Activated T-cell treated with anti-CD3 and anti-CD28 coated beads, Interleukin-2, amount 50 U/mL, for 4 hours (primary cell): ENCODE results near the gene MSH5. TPM values are rescaled to one million over a fixed set of nuclear protein-coding genes. Genes with fewer than 3 reads are reported as not detected.
A peak's percentile ranks its signal among the peaks of the same experiment; 100 is the strongest.
"Not testable (repeated sequence)": the region's sequence is repeated elsewhere in the genome, so short reads cannot be mapped to it uniquely, and the experiment has no call there.

Experiments used
- ATAC-seq, 2 donors: fragments of 200-7000 bp; cut with Tn5 transposase; one replicate each; pipeline ENCODE4 v1.10.0; 2021
- DNase-seq: peaks from one replicate; pipeline ENCODE4 v3.0.0-alpha.2; 2020
- H3K27me3 Mint-ChIP-seq: one replicate; pipeline ENCODE4 v1.8.0; 2021; ENCODE audit warnings: low read depth, mixed read lengths
- H3K36me3 Mint-ChIP-seq: one replicate; pipeline ENCODE4 v1.8.0; 2022; ENCODE audit warnings: mixed read lengths; ENCODE audit not compliant: insufficient read depth
- H3K4me1 Mint-ChIP-seq: one replicate; pipeline ENCODE4 v1.8.0; 2021; ENCODE audit warnings: low read depth, mixed read lengths
- H3K4me3 Mint-ChIP-seq: one replicate; pipeline ENCODE4 v1.8.0; 2021; ENCODE audit warnings: mild to moderate bottlenecking, moderate library complexity, mixed read lengths
- H3K9me3 Mint-ChIP-seq: one replicate; pipeline ENCODE4 v1.8.0; 2021; ENCODE audit warnings: mixed read lengths
- total RNA-seq, 3 donors: library from RNA; stranded (reverse); gene quantifications; one replicate each; pipeline ENCODE4 v1.2.1, GENCODE V29; 2021

MSH5 gene
- total RNA-seq, 3 donors from 2014 or later = 30.9 to 35.4 (median 34.3) TPM

- ATAC-seq (no peak), DNase-seq (no peak)
- H3K9me3 Mint-ChIP-seq = no peaks in the 10 kb centered on the region
- H3K4me3 Mint-ChIP-seq = peak overlapping the region; percentile 67
- peaks cover 5% of the 10 kb centered on the region for H3K36me3 Mint-ChIP-seq
- no peaks in the 10 kb centered on the region for H3K27me3 Mint-ChIP-seq
- H3K4me1 Mint-ChIP-seq = peaks cover 35% of the 10 kb centered on the region
Observed at GRCh38 chr6:31796993-31797385, 57.2 kb downstream of the MSH5 start.

- H3K27me3 Mint-ChIP-seq = no peaks in the 10 kb centered on the region
- peaks cover 5% of the 10 kb centered on the region for H3K36me3 Mint-ChIP-seq
- no peak for DNase-seq
- no peak for ATAC-seq
- no peaks in the 10 kb centered on the region for H3K9me3 Mint-ChIP-seq
- peak overlapping the region; percentile 37 for H3K4me3 Mint-ChIP-seq
- peaks cover 35% of the 10 kb centered on the region for H3K4me1 Mint-ChIP-seq
Observed at GRCh38 chr6:31797588-31797987, 57.8 kb downstream of the MSH5 start.

GRCh38 chr6:31799781-31800180 is 60.0 kb downstream of the MSH5 start:
- H3K4me1 Mint-ChIP-seq = peaks cover 30% of the 10 kb centered on the region
- no peak for ATAC-seq

DNA sequence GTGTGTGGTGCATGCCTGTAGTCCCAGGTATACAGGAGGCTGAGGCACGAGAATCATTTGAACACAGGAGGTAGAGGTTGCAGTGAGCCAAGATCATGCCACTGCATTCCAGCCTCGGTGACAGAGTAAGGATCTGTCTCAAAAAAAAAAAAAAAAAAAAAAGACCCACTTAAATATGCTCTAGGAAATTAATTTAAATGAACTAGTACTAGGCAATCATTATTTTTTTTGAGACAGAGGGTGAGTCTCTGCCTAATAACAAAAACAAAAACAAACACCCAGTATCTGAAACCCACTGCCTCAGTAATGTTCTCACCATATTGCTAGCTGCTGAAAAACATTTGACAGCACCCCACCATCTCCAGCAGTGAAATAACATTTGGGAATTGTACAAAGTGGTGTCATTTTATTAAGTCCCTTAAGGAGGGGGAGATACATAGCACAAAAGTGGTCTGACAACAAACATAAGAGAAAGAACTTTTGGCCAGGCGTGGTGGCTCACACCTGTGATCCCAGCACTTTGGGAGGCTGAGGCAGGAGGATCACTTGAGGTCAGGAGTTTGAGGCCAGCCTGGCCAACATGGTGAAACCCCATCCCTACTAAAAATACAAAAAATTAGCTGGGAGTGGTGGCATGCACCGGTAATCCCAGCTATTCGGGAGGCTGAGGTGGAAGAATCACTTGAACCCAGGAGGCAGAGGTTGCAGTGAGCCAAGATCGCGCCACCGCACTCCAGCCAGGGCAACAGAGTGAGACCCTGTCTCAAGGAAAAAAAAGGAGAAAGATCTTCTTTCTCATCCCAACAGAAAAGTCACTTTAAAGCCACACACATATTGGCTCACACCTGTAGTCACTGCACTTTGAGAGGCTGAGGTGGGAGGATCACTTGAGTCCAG is 61.5 kb downstream of the MSH5 start:
- peaks cover 33% of the 10 kb centered on the region for H3K4me1 Mint-ChIP-seq
- ATAC-seq, DNase-seq, H3K4me3 Mint-ChIP-seq, H3K27me3 Mint-ChIP-seq, H3K36me3 Mint-ChIP-seq, H3K9me3 Mint-ChIP-seq: not testable (repeated sequence)

More at GRCh38 chr6:31799781-31800180, 60.0 kb downstream of the MSH5 start:
- Mint-ChIP-seq H3K4me3 (no peak overlapping the region), H3K36me3 (peaks cover 9% of the 10 kb centered on the region), H3K9me3 (no peaks in the 10 kb centered on the region), H3K27me3 (no peaks in the 10 kb centered on the region)
- no peak for DNase-seq

DNA sequence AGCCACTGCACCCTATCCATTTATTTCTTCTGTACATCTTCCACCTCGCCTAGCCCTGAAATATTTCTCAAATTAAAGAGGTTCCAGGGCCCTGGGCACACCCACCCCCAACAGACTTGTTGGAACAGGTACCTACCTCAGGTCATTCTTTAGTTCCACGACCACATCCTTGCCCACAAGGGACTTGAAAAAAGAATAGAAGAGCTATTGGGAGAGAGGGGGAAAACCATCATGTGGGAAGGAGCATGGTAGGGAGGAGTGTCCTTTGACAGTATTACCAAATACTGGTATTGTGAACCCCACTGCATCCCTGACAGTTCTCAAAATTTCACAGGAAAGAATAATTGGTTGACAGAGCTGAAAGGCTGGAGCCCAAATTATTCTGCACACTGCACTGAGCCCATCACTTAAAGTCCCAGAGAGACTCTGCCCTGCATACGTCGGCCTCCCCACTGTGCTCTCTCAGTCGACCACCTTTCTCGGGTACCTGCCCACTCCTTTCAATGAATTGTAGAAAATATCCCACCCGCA is 66.2 kb downstream of the MSH5 start:
- Mint-ChIP-seq H3K9me3 (no peaks in the 10 kb centered on the region), H3K27me3 (no peaks in the 10 kb centered on the region), H3K36me3 (peaks cover 15% of the 10 kb centered on the region), H3K4me1 (peaks cover 24% of the 10 kb centered on the region), H3K4me3 (peak overlapping the region; percentile 98)
- no peak for DNase-seq
- peak; percentile 19 to 22 for ATAC-seq

DNA sequence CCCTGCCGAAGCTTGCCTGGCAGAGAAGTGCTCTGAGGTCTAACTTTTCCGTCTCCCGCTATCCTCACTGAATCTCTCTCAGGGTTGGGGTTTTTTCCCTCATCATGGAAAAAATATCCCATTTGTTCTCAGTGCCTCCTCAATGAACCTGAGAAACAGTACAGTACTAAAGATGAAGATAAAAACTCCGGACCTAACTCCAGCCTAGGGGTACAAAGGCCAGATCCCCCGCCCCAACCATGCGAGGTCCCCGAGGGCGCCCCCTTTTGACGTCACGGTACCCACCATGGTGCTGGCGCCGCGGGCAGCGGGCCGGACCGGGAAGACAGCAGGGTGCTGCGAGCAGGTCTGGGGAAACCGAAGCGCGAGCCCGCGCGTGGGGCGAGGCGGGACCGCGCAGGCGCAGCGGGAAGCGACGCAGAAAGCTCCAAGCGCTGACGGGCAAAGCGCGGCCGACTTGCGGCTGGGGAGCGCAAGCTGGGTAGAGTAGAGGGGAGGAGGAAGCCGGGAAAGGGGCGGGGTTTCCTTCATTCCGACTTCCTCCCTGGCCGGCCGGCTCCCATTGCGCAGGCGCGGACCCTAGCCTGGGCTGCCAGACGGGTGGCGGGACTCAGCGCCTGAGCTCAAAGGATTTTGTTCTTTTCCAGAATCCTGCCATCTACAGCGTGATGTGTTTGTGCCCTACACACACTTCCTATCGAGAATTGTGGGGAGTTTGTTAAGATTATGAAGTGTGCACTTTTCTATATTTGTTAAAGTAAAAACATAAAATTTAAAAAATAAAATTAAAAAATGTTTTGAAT is 66.9 kb downstream of the MSH5 start, which contains the start of gene LSM2:
Gene LSM2 (minus strand): TSS at position 497 of the 803 bp plus-strand sequence. CDS start 209 bp downstream, at position 288.
- no peaks in the 10 kb centered on the region for H3K9me3 Mint-ChIP-seq
- peak within 1 kb of the TSS; percentile 98 for H3K4me3 Mint-ChIP-seq
- DNase-seq (peak; percentile 97), ATAC-seq (peak; percentile 99)
- peaks cover 29% of the 10 kb centered on the region for H3K4me1 Mint-ChIP-seq
- no peaks in the 10 kb centered on the region for H3K27me3 Mint-ChIP-seq
- peaks cover 18% of the 10 kb centered on the region for H3K36me3 Mint-ChIP-seq

DNA sequence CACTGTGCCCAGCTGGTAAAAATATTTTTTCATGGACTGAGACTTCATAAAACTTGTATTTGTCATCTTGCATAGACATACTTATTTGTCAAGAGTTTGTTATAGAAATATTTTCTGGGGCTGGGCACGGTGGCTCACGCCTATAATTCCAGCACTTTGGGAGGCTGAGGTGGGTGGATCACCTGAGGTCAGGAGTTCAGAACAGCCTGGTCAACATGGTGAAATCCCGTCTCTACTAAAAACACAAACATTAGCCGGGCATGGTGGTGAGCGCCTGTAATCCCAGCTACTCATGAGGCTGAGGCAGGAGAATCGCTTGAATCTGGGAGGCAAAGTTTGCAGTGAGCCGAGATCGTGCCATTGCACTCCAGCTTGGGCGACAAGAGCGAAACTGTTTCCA is 68.8 kb downstream of the MSH5 start:
- Mint-ChIP-seq H3K36me3 (peaks cover 12% of the 10 kb centered on the region), H3K4me1 (peaks cover 43% of the 10 kb centered on the region)
- not testable (repeated sequence) for ATAC-seq, H3K9me3 Mint-ChIP-seq, DNase-seq, H3K27me3 Mint-ChIP-seq, H3K4me3 Mint-ChIP-seq

DNA sequence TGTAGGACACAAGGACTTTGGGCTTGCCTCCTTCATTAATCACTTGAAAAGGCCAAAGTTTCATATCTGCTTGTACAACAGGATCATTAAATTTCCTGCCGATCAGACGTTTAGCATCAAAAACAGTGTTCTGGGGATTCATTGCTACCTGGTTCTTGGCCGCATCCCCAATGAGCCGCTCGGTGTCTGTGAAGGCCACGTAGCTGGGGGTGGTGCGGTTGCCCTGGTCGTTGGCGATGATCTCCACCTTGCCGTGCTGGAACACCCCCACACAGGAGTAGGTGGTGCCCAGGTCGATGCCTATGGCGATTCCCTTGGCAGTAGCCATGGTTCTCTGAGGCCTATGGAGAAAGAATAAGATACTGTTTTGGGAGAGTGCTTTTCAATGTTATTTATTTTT is 71.8 kb downstream of the MSH5 start:
- Mint-ChIP-seq H3K27me3 (no peaks in the 10 kb centered on the region), H3K36me3 (peaks cover 12% of the 10 kb centered on the region), H3K4me3 (no peak overlapping the region), H3K4me1 (peaks cover 47% of the 10 kb centered on the region), H3K9me3 (no peaks in the 10 kb centered on the region)
- DNase-seq (no peak), ATAC-seq (no peak)

Other genes starting within 250 kb of the MSH5 start
- 10 to 100 TPM; 11.3 to 14.9 (median 12.5) TPM for gene MICB, start 241.9 kb upstream of the MSH5 start, total RNA-seq
- gene MCCD1, start 211.0 kb upstream of the MSH5 start, total RNA-seq = not detected
- gene DDX39B, start 198.0 kb upstream of the MSH5 start, total RNA-seq = 100 to 1,000 TPM; 644 to 667 (median 666) TPM
- gene ATP6V1G2, start 193.4 kb upstream of the MSH5 start, total RNA-seq = under 1 TPM; 0.38 to 0.84 (median 0.58) TPM
- 10 to 100 TPM in 2 of 3 donors, 1 to 10 TPM in 1; 9.3 to 12.8 (median 12.7) TPM for gene NFKBIL1, start 192.4 kb upstream of the MSH5 start, total RNA-seq
- gene LTA, start 167.7 kb upstream of the MSH5 start, total RNA-seq = 1,000 to 10,000 TPM; 1,238 to 1,641 (median 1,296) TPM
- gene TNF, start 164.4 kb upstream of the MSH5 start, total RNA-seq = 100 to 1,000 TPM; 485 to 701 (median 587) TPM
- 100 to 1,000 TPM; 161 to 210 (median 186) TPM for gene LTB, start 157.6 kb upstream of the MSH5 start, total RNA-seq
- 1 to 10 TPM; 4.8 to 7.9 (median 7.0) TPM for gene LST1, start 153.7 kb upstream of the MSH5 start, total RNA-seq
- gene NCR3, start 147.0 kb upstream of the MSH5 start, total RNA-seq = 10 to 100 TPM in 1 of 3 donors, 1 to 10 TPM in 2; 6.0 to 27.3 (median 8.4) TPM
- gene AIF1, start 124.8 kb upstream of the MSH5 start, total RNA-seq = 10 to 100 TPM; 18.5 to 57.5 (median 36.5) TPM
- 100 to 1,000 TPM; 290 to 309 (median 306) TPM for gene PRRC2A, start 119.3 kb upstream of the MSH5 start, total RNA-seq
- 100 to 1,000 TPM; 403 to 418 (median 411) TPM for gene BAG6, start 87.3 kb upstream of the MSH5 start, total RNA-seq
- 1 to 10 TPM; 1.8 to 2.8 (median 2.1) TPM for gene APOM, start 84.1 kb upstream of the MSH5 start, total RNA-seq
- 10 to 100 TPM; 17.1 to 18.3 (median 18.2) TPM for gene C6orf47, start 79.2 kb upstream of the MSH5 start, total RNA-seq
- 10 to 100 TPM; 34.9 to 37.8 (median 37.5) TPM for gene GPANK1, start 75.0 kb upstream of the MSH5 start, total RNA-seq
- 100 to 1,000 TPM; 301 to 311 (median 307) TPM for gene CSNK2B, start 73.9 kb upstream of the MSH5 start, total RNA-seq
- 10 to 100 TPM; 22.6 to 24.0 (median 22.9) TPM for gene LY6G5B, start 70.0 kb upstream of the MSH5 start, total RNA-seq
- gene LY6G5C, start 58.9 kb upstream of the MSH5 start, total RNA-seq = 1 to 10 TPM; 2.3 to 3.8 (median 3.1) TPM
- 10 to 100 TPM; 33.9 to 38.1 (median 35.2) TPM for gene ABHD16A, start 36.7 kb upstream of the MSH5 start, total RNA-seq
- gene LY6G6F, start 33.1 kb upstream of the MSH5 start, total RNA-seq = not detected
- gene LY6G6D, start 24.7 kb upstream of the MSH5 start, total RNA-seq = not detected
- gene LY6G6C, start 18.3 kb upstream of the MSH5 start, total RNA-seq = not detected
- under 1 TPM in 2 of 3 donors, not detected in 1; 0.33 to 0.55 TPM for gene MPIG6B, start 16.6 kb upstream of the MSH5 start, total RNA-seq
- 1 to 10 TPM; 3.4 to 3.9 (median 3.5) TPM for gene DDAH2, start 10.7 kb upstream of the MSH5 start, total RNA-seq
- 100 to 1,000 TPM; 344 to 370 (median 353) TPM for gene CLIC1, start 3.5 kb upstream of the MSH5 start, total RNA-seq
- 10 to 100 TPM in 2 of 3 donors, 1 to 10 TPM in 1; 9.4 to 12.2 (median 12.1) TPM for gene SAPCD1, start 22.7 kb downstream of the MSH5 start, total RNA-seq
- gene VWA7, start 37.3 kb downstream of the MSH5 start, total RNA-seq = 1 to 10 TPM; 1.4 TPM
- 100 to 1,000 TPM; 231 to 263 (median 234) TPM for gene VARS1, start 55.7 kb downstream of the MSH5 start, total RNA-seq
- 100 to 1,000 TPM; 163 to 192 (median 184) TPM for gene LSM2, start 67.0 kb downstream of the MSH5 start, total RNA-seq
- gene HSPA1L, start 75.3 kb downstream of the MSH5 start, total RNA-seq = 1 to 10 TPM; 1.6 to 1.8 (median 1.7) TPM
- gene HSPA1A, start 75.5 kb downstream of the MSH5 start, total RNA-seq = 10 to 100 TPM; 33.3 to 38.1 (median 34.2) TPM
- 10 to 100 TPM; 76.1 to 97.7 (median 93.0) TPM for gene HSPA1B, start 87.7 kb downstream of the MSH5 start, total RNA-seq
- 10 to 100 TPM; 25.6 to 26.7 (median 26.0) TPM for gene NEU1, start 122.8 kb downstream of the MSH5 start, total RNA-seq
- gene SLC44A4, start 139.0 kb downstream of the MSH5 start, total RNA-seq = under 1 TPM; 0.13 to 0.60 (median 0.20) TPM
- 10 to 100 TPM; 52.8 to 70.9 (median 67.8) TPM for gene EHMT2, start 157.7 kb downstream of the MSH5 start, total RNA-seq
- gene ZBTB12, start 162.1 kb downstream of the MSH5 start, total RNA-seq = 1 to 10 TPM; 3.5 to 6.1 (median 5.4) TPM
- 1 to 10 TPM in 1 of 3 donors, under 1 TPM in 2; 0.56 to 1.0 (median 0.95) TPM for gene C2, start 187.7 kb downstream of the MSH5 start, total RNA-seq
- gene CFB, start 206.1 kb downstream of the MSH5 start, total RNA-seq = 1 to 10 TPM in 2 of 3 donors, under 1 TPM in 1; 0.42 to 1.5 (median 1.4) TPM
- gene NELFE, start 219.0 kb downstream of the MSH5 start, total RNA-seq = 100 to 1,000 TPM; 107 to 111 (median 109) TPM
- gene SKIC2, start 219.2 kb downstream of the MSH5 start, total RNA-seq = 100 to 1,000 TPM; 123 to 157 (median 132) TPM
- 1 to 10 TPM; 7.1 to 9.0 (median 8.9) TPM for gene DXO, start 232.1 kb downstream of the MSH5 start, total RNA-seq
- gene C4A, start 242.1 kb downstream of the MSH5 start, total RNA-seq = 1 to 10 TPM; 4.3 to 5.9 (median 5.3) TPM